HepG2 (cell line): ENCODE measurements around the gene MTRR.

Experiments used
- FOSL1 ChIP-seq: sonication (generic); formaldehyde crosslinking; IDR thresholded peaks from 2 replicates; pipeline ENCODE4 v1.9.0; 2021; ENCODE audit warnings: missing genetic modification reagents, borderline replicate concordance
- FOXA1 ChIP-seq, 2 experiments: fragments of 450-650 bp in 1 of 2; sonication (generic) in 1 of 2; formaldehyde crosslinking in 1 of 2; IDR thresholded peaks; 2 replicates each; pipeline versions ENCODE4 v1.4.0 to v1.6.1; 2016 to 2020; ENCODE audit warnings: missing genetic modification reagents in 1 of 2
- KDM1A ChIP-seq: IDR thresholded peaks from 2 replicates; pipeline ENCODE4 v1.6.1; 2016; ENCODE audit warnings: missing compliant biosample characterization
- NR2C2 ChIP-seq: sonication (generic); formaldehyde crosslinking; IDR thresholded peaks from 2 replicates; pipeline ENCODE4 v1.4.0; 2020; ENCODE audit warnings: missing genetic modification reagents, mild to moderate bottlenecking, moderate library complexity, borderline replicate concordance
- POLR2AphosphoS5 ChIP-seq: IDR thresholded peaks from 2 replicates; pipeline ENCODE4 v1.6.1; 2012; ENCODE audit warnings: low read depth, low read length
- REST ChIP-seq, 2 experiments: IDR thresholded peaks; 2 replicates each; pipeline ENCODE4 v1.6.1; 2011 to 2012; ENCODE audit warnings: low read length in 2 of 2, borderline replicate concordance in 1 of 2, low read depth in 1 of 2, mild to moderate bottlenecking in 1 of 2, moderate library complexity in 1 of 2
- SP1 ChIP-seq, 2 experiments: fragments of 450-650 bp in 1 of 2; sonication (generic) in 1 of 2; formaldehyde crosslinking in 1 of 2; IDR thresholded peaks; 2 replicates each; pipeline versions ENCODE4 v1.4.0 to v1.6.1; 2016 to 2020; ENCODE audit warnings: missing genetic modification reagents in 1 of 2
- ZNF121 ChIP-seq: sonication (generic); formaldehyde crosslinking; IDR thresholded peaks from 2 replicates; pipeline ENCODE4 v1.5.0; 2020; ENCODE audit warnings: mild to moderate bottlenecking, missing genetic modification reagents
- ZNF670 ChIP-seq: sonication (generic); formaldehyde crosslinking; IDR thresholded peaks from 2 replicates; pipeline ENCODE4 v1.8.0; 2022; ENCODE audit warnings: mild to moderate bottlenecking, missing genetic modification reagents, borderline replicate concordance
- ZNF703 ChIP-seq: sonication (generic); formaldehyde crosslinking; IDR thresholded peaks from 2 replicates; pipeline ENCODE4 v1.5.1; 2020; ENCODE audit warnings: missing genetic modification reagents, mild to moderate bottlenecking, moderate library complexity, borderline replicate concordance
- ZNF761 ChIP-seq: sonication (generic); formaldehyde crosslinking; conservative IDR thresholded peaks from 2 replicates; pipeline ENCODE4 v1.4.0; 2020; ENCODE audit warnings: mild to moderate bottlenecking, missing genetic modification reagents
- TF ChIP-seq, protein P1 (sequence below): sonication (generic); formaldehyde crosslinking; IDR thresholded peaks from 2 replicates; pipeline ENCODE4 v1.8.0; 2022; ENCODE audit warnings: missing genetic modification reagents, mild to moderate bottlenecking, borderline replicate concordance
- TF ChIP-seq, protein P2 (sequence below): sonication (generic); formaldehyde crosslinking; IDR thresholded peaks from 2 replicates; pipeline ENCODE4 v1.5.0; 2020; ENCODE audit warnings: mild to moderate bottlenecking, missing genetic modification reagents, moderate library complexity

- TF ChIP-seq ZNF121 = no peak
- no peak for TF ChIP-seq SP1 (IDR thresholded peaks at IDR 0.05)
- no peak for TF ChIP-seq SP1 (CRISPR knock-in tag; IDR thresholded peaks at IDR 0.05)
- TF ChIP-seq, protein P1, sequence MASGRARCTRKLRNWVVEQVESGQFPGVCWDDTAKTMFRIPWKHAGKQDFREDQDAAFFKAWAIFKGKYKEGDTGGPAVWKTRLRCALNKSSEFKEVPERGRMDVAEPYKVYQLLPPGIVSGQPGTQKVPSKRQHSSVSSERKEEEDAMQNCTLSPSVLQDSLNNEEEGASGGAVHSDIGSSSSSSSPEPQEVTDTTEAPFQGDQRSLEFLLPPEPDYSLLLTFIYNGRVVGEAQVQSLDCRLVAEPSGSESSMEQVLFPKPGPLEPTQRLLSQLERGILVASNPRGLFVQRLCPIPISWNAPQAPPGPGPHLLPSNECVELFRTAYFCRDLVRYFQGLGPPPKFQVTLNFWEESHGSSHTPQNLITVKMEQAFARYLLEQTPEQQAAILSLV (CRISPR knock-in tag) = no peak
- TF ChIP-seq POLR2AphosphoS5 = no peak
- TF ChIP-seq ZNF761 = no peak
- no peak for TF ChIP-seq ZNF670
- no peak for TF ChIP-seq ZNF703 (CRISPR knock-in tag)
- no peak for TF ChIP-seq FOXA1 (IDR thresholded peaks at IDR 0.05)
- TF ChIP-seq FOXA1 (CRISPR knock-in tag; IDR thresholded peaks at IDR 0.05) = no peak
- no peak for TF ChIP-seq FOSL1 (CRISPR knock-in tag)
- TF ChIP-seq, protein P2, sequence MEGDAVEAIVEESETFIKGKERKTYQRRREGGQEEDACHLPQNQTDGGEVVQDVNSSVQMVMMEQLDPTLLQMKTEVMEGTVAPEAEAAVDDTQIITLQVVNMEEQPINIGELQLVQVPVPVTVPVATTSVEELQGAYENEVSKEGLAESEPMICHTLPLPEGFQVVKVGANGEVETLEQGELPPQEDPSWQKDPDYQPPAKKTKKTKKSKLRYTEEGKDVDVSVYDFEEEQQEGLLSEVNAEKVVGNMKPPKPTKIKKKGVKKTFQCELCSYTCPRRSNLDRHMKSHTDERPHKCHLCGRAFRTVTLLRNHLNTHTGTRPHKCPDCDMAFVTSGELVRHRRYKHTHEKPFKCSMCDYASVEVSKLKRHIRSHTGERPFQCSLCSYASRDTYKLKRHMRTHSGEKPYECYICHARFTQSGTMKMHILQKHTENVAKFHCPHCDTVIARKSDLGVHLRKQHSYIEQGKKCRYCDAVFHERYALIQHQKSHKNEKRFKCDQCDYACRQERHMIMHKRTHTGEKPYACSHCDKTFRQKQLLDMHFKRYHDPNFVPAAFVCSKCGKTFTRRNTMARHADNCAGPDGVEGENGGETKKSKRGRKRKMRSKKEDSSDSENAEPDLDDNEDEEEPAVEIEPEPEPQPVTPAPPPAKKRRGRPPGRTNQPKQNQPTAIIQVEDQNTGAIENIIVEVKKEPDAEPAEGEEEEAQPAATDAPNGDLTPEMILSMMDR (CRISPR knock-in tag) = no peak
- TF ChIP-seq KDM1A (CRISPR knock-in tag) = no peak
- no peak for TF ChIP-seq REST (IDR thresholded peaks at IDR 0.05; ENCODE audit: borderline replicate concordance in 1 of 2, low read depth in 1 of 2, low read length in 2 of 2)
- TF ChIP-seq NR2C2 (CRISPR knock-in tag) = no peak
Observed at GRCh38 chr5:7947301-7947700, 78.4 kb downstream of the MTRR start.
